Lower lobe of right lung (tissue), 2 donors: Measurements from ENCODE around the gene RASA3. TPM values are rescaled to one million over a fixed set of nuclear protein-coding genes. Genes with fewer than 3 reads are reported as not detected.

ENCODE experiments used
- ATAC-seq, 2 donors: fragments of 200-7000 bp; cut with Tn5 transposase; one replicate each; pipeline ENCODE4 v1.9.1; 2020 to 2022; ENCODE audit warnings: mild to moderate bottlenecking in 2 of 2, moderate library complexity in 2 of 2
- DNase-seq: peaks from one replicate; pipeline ENCODE4 v3.0.0-alpha.2; 2020
- H3K27ac ChIP-seq: fragments of 200-600 bp; one replicate; pipeline ENCODE4 v1.8.0; 2022
- H3K27me3 ChIP-seq: fragments of 200-600 bp; one replicate; pipeline ENCODE4 v1.8.0; 2022; ENCODE audit warnings: low read depth
- H3K36me3 ChIP-seq: fragments of 200-600 bp; one replicate; pipeline ENCODE4 v1.8.0; 2022; ENCODE audit warnings: mild to moderate bottlenecking
- H3K4me1 ChIP-seq: fragments of 200-600 bp; one replicate; pipeline ENCODE4 v1.8.0; 2022
- H3K4me3 ChIP-seq: fragments of 200-600 bp; one replicate; pipeline ENCODE4 v1.8.0; 2022; ENCODE audit warnings: mild to moderate bottlenecking
- H3K9me3 ChIP-seq: fragments of 200-600 bp; one replicate; pipeline ENCODE4 v1.8.0; 2022
- intact Hi-C: fragments of 100-400 bp; cut with DNase I; formaldehyde crosslinking; loops from one replicate; pipeline ENCODE4 v1.11.0; 2022
- total RNA-seq: library from RNA; stranded (reverse); fragmentation: NEBNext Ultra II Directional; extraction: Animal tissue kit (Norgen Biotek cat#: 25700); gene quantifications from one replicate; pipeline ENCODE4 v1.2.1, GENCODE V29; 2021
- TF ChIP-seq, protein P1 (sequence below): fragments of 200-600 bp; IDR thresholded peaks from one replicate; pipeline ENCODE4 v1.8.0; 2022; ENCODE audit warnings: antibody characterized with exemption, mild to moderate bottlenecking
- donor health status: DM: no; HTN: yes; CAD: no; lungs with severe emphysema.

RASA3 gene
- total RNA-seq, 1 donor from 2014 or later: 19.1 TPM

DNA sequence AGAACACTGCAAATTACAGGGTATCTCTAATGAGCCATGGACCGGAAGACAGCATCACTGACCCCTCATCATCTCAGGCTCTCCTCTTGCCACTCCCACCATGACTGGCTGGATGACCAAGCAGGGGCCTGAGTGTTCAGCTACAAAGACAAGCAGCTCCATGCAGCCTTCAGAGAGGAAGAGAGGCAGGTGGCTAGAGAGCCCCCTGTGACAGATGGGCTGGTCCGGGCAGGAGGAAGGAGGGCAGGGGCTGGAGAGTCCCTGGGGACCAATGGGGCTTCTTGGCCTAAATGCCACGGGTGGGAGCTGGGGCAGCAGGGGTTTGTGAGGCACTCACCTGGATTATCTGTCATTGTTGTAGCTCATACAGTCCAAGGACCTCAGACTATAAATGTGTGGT lies 12.8 kb upstream of the RASA3 start:
- no peak overlapping the region for H3K4me3 ChIP-seq
- no peaks in the 10 kb centered on the region for H3K9me3 ChIP-seq
- H3K36me3 ChIP-seq: no peaks in the 10 kb centered on the region
- no peak overlapping the region for H3K27ac ChIP-seq
- intact Hi-C loops: no loop called here
- H3K27me3 ChIP-seq: no peaks in the 10 kb centered on the region
- H3K4me1 ChIP-seq: peaks cover 25% of the 10 kb centered on the region
- DNase-seq (no peak), ATAC-seq (no peak)
- TF ChIP-seq, protein P1, sequence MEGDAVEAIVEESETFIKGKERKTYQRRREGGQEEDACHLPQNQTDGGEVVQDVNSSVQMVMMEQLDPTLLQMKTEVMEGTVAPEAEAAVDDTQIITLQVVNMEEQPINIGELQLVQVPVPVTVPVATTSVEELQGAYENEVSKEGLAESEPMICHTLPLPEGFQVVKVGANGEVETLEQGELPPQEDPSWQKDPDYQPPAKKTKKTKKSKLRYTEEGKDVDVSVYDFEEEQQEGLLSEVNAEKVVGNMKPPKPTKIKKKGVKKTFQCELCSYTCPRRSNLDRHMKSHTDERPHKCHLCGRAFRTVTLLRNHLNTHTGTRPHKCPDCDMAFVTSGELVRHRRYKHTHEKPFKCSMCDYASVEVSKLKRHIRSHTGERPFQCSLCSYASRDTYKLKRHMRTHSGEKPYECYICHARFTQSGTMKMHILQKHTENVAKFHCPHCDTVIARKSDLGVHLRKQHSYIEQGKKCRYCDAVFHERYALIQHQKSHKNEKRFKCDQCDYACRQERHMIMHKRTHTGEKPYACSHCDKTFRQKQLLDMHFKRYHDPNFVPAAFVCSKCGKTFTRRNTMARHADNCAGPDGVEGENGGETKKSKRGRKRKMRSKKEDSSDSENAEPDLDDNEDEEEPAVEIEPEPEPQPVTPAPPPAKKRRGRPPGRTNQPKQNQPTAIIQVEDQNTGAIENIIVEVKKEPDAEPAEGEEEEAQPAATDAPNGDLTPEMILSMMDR: no peak

DNA sequence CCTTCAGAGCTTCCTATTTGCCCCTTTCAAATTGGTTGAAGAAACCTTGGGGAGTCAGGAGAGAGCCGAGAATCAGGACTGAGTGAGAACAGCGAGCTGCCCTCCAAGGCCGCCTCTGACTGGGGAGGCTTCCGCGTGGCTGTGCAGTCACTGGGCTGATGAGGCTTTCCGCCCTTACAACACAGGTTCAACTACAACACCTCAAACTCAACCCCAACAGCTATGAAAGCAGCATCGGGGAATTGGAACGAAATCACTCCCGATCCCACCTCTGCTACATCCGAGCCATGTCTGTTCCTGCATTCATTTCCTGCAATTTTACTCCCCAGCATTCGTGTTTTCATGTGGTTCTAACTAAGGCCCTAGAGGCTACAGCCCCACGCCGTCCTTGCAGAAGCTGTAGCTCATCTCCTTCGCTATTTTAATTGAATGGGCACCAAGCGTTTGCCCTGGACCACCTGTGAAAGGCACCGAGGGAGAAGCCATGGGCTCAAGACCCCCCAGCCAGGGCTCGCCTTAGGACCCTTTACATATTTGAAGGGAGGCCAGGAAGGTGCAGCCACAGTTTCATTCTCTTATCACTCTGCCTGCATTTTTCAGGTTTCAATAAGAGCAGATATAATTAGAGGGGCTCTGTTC lies 12.3 kb upstream of the RASA3 start:
- no peaks in the 10 kb centered on the region for H3K9me3 ChIP-seq
- ATAC-seq: no peak
- intact Hi-C loops: no loop called here
- DNase-seq: no peak
- TF ChIP-seq, protein P1: no peak
- H3K27ac ChIP-seq: no peak overlapping the region
- no peaks in the 10 kb centered on the region for H3K36me3 ChIP-seq
- H3K4me3 ChIP-seq: no peak overlapping the region
- no peaks in the 10 kb centered on the region for H3K27me3 ChIP-seq
- peaks cover 25% of the 10 kb centered on the region for H3K4me1 ChIP-seq

DNA sequence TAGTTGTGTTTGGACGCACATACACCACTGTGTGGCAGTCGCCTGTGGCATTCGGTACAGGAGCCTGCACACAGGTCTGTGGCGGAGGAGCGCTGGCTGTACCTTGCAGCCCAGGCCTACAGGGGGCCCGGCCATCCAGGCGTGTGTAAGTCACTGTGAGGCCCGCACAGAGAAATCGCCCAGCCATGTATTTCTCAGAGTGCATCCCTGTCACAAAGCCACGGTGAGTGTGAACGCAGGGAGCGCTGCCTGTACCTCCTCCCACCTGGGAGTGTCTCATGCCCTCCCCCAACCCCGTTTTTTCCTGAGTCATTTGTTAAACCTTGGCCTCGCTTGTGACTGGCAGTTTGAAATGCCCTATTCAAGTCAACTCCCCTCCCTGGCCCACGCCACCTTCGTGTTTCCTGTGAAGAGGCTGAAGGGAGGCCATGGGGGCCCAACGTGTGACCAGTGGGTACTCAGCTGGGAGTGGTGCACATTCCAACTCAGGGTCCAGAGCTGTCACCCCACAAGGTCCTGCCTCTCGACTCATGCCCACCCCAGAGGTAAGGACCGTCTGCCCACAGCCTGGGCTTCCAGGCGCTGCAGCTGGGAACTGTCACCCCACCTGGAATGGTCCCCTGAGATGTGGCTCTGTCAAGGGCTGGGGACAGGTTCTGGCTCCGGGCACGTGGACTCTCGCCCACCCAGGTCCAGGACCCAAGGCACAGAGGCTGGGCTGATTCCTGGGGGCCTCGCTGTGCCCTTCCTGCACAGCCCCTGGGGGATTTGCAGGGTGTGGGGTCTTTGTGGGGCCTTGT lies 11.6 kb upstream of the RASA3 start:
- Histone ChIP-seq H3K27me3 (no peaks in the 10 kb centered on the region), H3K4me3 (no peak overlapping the region), H3K9me3 (no peaks in the 10 kb centered on the region), H3K4me1 (peaks cover 25% of the 10 kb centered on the region), H3K27ac (no peak overlapping the region), H3K36me3 (no peaks in the 10 kb centered on the region)
- no peak for DNase-seq
- intact Hi-C loops: no loop called here
- ATAC-seq: no peak
- TF ChIP-seq, protein P1: no peak

DNA sequence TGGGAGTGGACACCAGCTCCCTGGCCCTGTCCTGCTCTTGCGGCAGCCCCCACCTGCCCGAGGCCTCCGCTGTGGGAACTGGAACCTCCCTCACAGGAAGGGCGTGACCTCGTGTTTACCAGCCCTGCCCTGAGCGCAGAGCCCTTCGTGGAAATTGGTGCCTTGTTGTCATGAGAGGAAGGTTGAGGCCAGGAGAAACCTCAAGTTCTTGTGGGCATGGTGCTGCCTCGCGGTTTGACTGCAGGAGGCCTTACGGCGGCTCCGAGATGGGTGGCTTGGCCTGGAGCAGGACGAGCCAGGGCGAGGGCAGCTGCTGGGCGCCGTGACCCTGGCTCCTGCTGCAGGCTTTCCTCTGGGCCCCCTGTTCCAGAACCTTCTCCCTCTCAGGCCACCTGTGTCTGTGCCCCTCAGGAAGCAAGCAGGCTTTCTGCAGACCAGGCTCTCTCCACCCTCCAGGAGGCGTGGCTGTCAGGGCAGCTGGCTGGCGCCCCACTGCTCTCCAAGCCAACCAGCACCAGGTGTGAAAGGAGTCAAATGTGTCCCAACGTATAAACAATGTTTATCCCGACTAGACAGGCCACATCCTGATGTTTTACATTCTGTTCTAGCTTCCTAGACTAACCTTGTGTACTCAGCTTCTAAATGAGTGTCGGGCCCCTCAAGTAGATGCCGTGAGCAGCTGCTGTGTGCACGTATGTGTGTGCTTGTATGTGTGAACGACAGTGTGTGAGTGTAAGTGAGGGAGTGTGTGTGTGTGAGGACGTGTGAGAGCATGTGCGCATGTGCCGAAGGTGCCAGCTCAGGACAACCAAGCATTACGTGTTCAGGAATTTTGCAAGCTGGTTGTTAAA lies 10.4 kb upstream of the RASA3 start:
- intact Hi-C loops: no loop called here

DNA sequence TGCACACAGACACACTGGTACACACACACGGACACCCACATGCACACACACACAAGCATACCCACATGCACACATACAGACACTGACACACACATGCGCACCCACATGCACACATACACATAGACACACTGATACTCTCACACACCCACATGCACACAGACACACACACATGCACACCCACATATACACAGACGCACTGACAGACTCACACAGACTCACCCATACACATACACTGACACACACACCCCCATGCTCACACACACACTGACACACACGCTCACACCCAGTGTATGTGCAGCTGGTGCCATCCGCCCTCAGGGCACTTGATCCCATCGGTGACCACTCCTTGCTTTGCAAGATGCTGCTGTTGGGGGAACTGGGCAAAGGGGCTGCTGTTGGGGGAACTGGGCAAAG lies 9.7 kb upstream of the RASA3 start:
- Histone ChIP-seq H3K4me1 (peaks cover 25% of the 10 kb centered on the region), H3K27ac (no peak overlapping the region), H3K36me3 (no peaks in the 10 kb centered on the region), H3K27me3 (no peaks in the 10 kb centered on the region), H3K9me3 (no peaks in the 10 kb centered on the region), H3K4me3 (no peak overlapping the region)
- ATAC-seq (peak; percentile 20 to 24), DNase-seq (no peak)
- intact Hi-C loops: no loop called here
- TF ChIP-seq, protein P1: no peak

More for the DNA sequence above, 10.4 kb upstream of the RASA3 start:
- Histone ChIP-seq H3K27ac (peak overlapping the region; percentile 7), H3K4me1 (peaks cover 25% of the 10 kb centered on the region), H3K27me3 (no peaks in the 10 kb centered on the region), H3K9me3 (no peaks in the 10 kb centered on the region), H3K36me3 (no peaks in the 10 kb centered on the region), H3K4me3 (no peak overlapping the region)
- ATAC-seq (peak; percentile 78), DNase-seq (peak; percentile 70)
- TF ChIP-seq, protein P1: no peak
